Transverse colon (tissue), 4 donors: ENCODE data around the gene CACNB2. TPM values are rescaled to one million over a fixed set of nuclear protein-coding genes. Genes with fewer than 3 reads are reported as not detected.

Source experiments
- DNase-seq: peaks from one replicate; pipeline ENCODE4 v3.0.0-alpha.2; 2019
- H3K27ac ChIP-seq, 4 donors: fragments of 200-600 bp; sonication (generic); 2 replicates each; pipeline ENCODE4 v1.5.1; 2016 to 2018; ENCODE audit warnings: inconsistent platforms in 4 of 4
- H3K27me3 ChIP-seq: fragments of 200-600 bp; sonication (generic); 2 replicates; pipeline ENCODE4 v1.5.1; 2017; ENCODE audit warnings: inconsistent platforms
- H3K36me3 ChIP-seq, 4 donors: fragments of 200-600 bp; sonication (generic); 2 replicates each; pipeline ENCODE4 v1.5.1; 2017 to 2019; ENCODE audit warnings: inconsistent platforms in 4 of 4
- H3K4me1 ChIP-seq, 4 donors: fragments of 200-600 bp; sonication (generic); 2 replicates each; pipeline ENCODE4 v1.5.1; 2017 to 2020; ENCODE audit warnings: inconsistent platforms in 4 of 4
- H3K4me3 ChIP-seq, 4 donors: fragments of 200-600 bp; sonication (generic); 1 replicate in 1 of 4; 2 replicates in 3 of 4; pipeline versions ENCODE4 v1.5.1 to v1.6.1; 2017 to 2019; ENCODE audit warnings: inconsistent platforms in 4 of 4
- H3K9me3 ChIP-seq, 2 donors: fragments of 200-600 bp; sonication (generic); 2 replicates each; pipeline ENCODE4 v1.5.1; 2017 to 2019; ENCODE audit warnings: inconsistent platforms in 2 of 2
- CTCF ChIP-seq, 5 experiments: fragments of 200-600 bp in 3 of 5; fragments of 450-650 bp in 2 of 5; sonication (generic) in 3 of 5; IDR thresholded peaks; 1 replicate in 2 of 5; 2 replicates in 3 of 5; pipeline ENCODE4 v1.5.1; 2016 to 2017; ENCODE audit warnings: antibody characterized with exemption in 5 of 5, inconsistent platforms in 3 of 5, mild to moderate bottlenecking in 2 of 5, moderate library complexity in 1 of 5
- EP300 ChIP-seq: sonication (generic); formaldehyde crosslinking; IDR thresholded peaks from one replicate; pipeline ENCODE4 v1.6.1; 2017; ENCODE audit warnings: antibody characterized with exemption, low read depth
- POLR2A ChIP-seq: fragments of 450-650 bp; IDR thresholded peaks from one replicate; pipeline ENCODE4 v1.6.1; 2016; ENCODE audit warnings: antibody characterized with exemption, mild to moderate bottlenecking, moderate library complexity
- POLR2AphosphoS5 ChIP-seq, 3 donors: sonication (generic); formaldehyde crosslinking; IDR thresholded peaks; one replicate each; pipeline ENCODE4 v1.6.1; 2016; ENCODE audit warnings: antibody characterized with exemption in 3 of 3
- WGBS, 2 donors: methylation state at CpG; one replicate each; pipeline ENCODE4 v1.1.5; 2018; ENCODE audit warnings: low coverage in 1 of 2; 5-methylcytosine and 5-hydroxymethylcytosine counted together
- in situ Hi-C, 4 donors: fragments of 200-750 bp; cut with MboI; loops; one replicate each; pipeline versions ENCODE4 v1.15.0 to v1.15.1; 2017; ENCODE audit warnings: low sequenced_read_pairs in 3 of 4, low pct_ligation_motif_present in 1 of 4, low pct_unique_long_range_greater_than_20kb in 1 of 4
- intact Hi-C: fragments of 100-400 bp; cut with DNase I; formaldehyde crosslinking; loops from one replicate; pipeline ENCODE4 v1.15.1; 2023; ENCODE audit warnings: low total_unique reads
- total RNA-seq, 4 donors: library from RNA; depleted of rRNA; stranded (reverse); fragments of >200 nt; gene quantifications; one replicate each; pipeline ENCODE4 v1.1.0, GENCODE V29; 2016

Gene CACNB2
- total RNA-seq, 4 donors from 2014 or later = 16.2 to 338 (median 23.7) TPM

- DNase-seq = no peak
- Histone ChIP-seq H3K36me3 (no peaks in the 10 kb centered on the region), H3K4me1 (peaks cover 0 to 13% (median 3%) of the 10 kb centered on the region in 4 donors), H3K4me3 (no peak overlapping the region), H3K27me3 (no peaks in the 10 kb centered on the region), H3K9me3 (no peaks in the 10 kb centered on the region), H3K27ac (no peak overlapping the region)
- TF ChIP-seq POLR2A (no peak), EP300 (no peak), CTCF (IDR thresholded peaks at IDR 0.05) (no peak), POLR2AphosphoS5 (IDR thresholded peaks at IDR 0.05) (no peak)
- 92 to 95% methylated on average over 3 to 4 of the region's 4 CpGs for WGBS, 2 donors
- intact Hi-C loops (no loop called here), in situ Hi-C loops (no loop called here)
Measured at GRCh38 chr10:18369859-18370473, 229.7 kb downstream of the CACNB2 start.

- no peak overlapping the region for H3K27ac ChIP-seq
- no peak overlapping the region for H3K4me3 ChIP-seq
- H3K27me3 ChIP-seq = no peaks in the 10 kb centered on the region
- in situ Hi-C loops = no loop called here
- H3K36me3 ChIP-seq = no peaks in the 10 kb centered on the region
- H3K4me1 ChIP-seq = no peaks in the 10 kb centered on the region
- intact Hi-C loops = no loop called here
- TF ChIP-seq CTCF (IDR thresholded peaks at IDR 0.05) (no peak), POLR2A (no peak), EP300 (no peak), POLR2AphosphoS5 (IDR thresholded peaks at IDR 0.05) (no peak)
- no peak for DNase-seq
- no peaks in the 10 kb centered on the region for H3K9me3 ChIP-seq
- WGBS, 2 donors = 79 to 100% methylated on average over 3 to 5 of the region's 5 CpGs
Measured at GRCh38 chr10:18376650-18377049, 236.4 kb downstream of the CACNB2 start.

- H3K36me3 ChIP-seq = no peaks in the 10 kb centered on the region
- no peak for DNase-seq
- TF ChIP-seq POLR2AphosphoS5 (IDR thresholded peaks at IDR 0.05) = no peak
- no peak for TF ChIP-seq POLR2A
- no peak for TF ChIP-seq CTCF (IDR thresholded peaks at IDR 0.05)
- no peak for TF ChIP-seq EP300
- in situ Hi-C loops = no loop called here
- H3K27me3 ChIP-seq = no peaks in the 10 kb centered on the region
- no peaks in the 10 kb centered on the region for H3K9me3 ChIP-seq
- no peak overlapping the region for H3K4me3 ChIP-seq
- 66 to 86% methylated on average over 2 of the region's 2 CpGs for WGBS, 2 donors
- H3K27ac ChIP-seq = no peak overlapping the region
- H3K4me1 ChIP-seq = no peaks in the 10 kb centered on the region
- intact Hi-C loops = no loop called here
Measured at GRCh38 chr10:18377898-18378297, 237.7 kb downstream of the CACNB2 start.

GRCh38 chr10:18378766-18379165 is 238.5 kb downstream of the CACNB2 start:
- no peak for DNase-seq
- Histone ChIP-seq H3K27ac (no peak overlapping the region), H3K4me1 (no peaks in the 10 kb centered on the region), H3K9me3 (no peaks in the 10 kb centered on the region), H3K36me3 (no peaks in the 10 kb centered on the region), H3K4me3 (no peak overlapping the region), H3K27me3 (no peaks in the 10 kb centered on the region)
- intact Hi-C loops (no loop called here), in situ Hi-C loops (no loop called here)
- WGBS, 2 donors = 60 to 100% methylated on average over 1 to 2 of the region's 2 CpGs
- no peak for TF ChIP-seq POLR2A
- no peak for TF ChIP-seq CTCF (IDR thresholded peaks at IDR 0.05)
- TF ChIP-seq EP300 = no peak
- no peak for TF ChIP-seq POLR2AphosphoS5 (IDR thresholded peaks at IDR 0.05)
